OCI-LY7 (cell line): ENCODE results near the gene SLC9A9.

ENCODE experiments used
- CTCF ChIP-seq: fragments of 200-600 bp; sonication (generic); conservative IDR thresholded peaks from 2 replicates; pipeline ENCODE4 v1.5.1; 2014; ENCODE audit warnings: mild to moderate bottlenecking, antibody characterized with exemption, low read length, moderate library complexity, mixed read lengths
- EZH2phosphoT487 ChIP-seq: fragments of 200-600 bp; sonication (generic); IDR thresholded peaks from 2 replicates; pipeline ENCODE4 v1.6.1; 2018; ENCODE audit warnings: low read depth, borderline replicate concordance, mild to moderate bottlenecking, mixed run types, antibody characterized with exemption, low read length, moderate library complexity, mixed read lengths

- peak; percentile 91 for TF ChIP-seq CTCF
- no peak for TF ChIP-seq EZH2phosphoT487
Observed at GRCh38 chr3:143885780-143886427, 37.6 kb upstream of the SLC9A9 start.
